MCF 10A (cell line): ENCODE results near the gene TNFAIP3. TPM values are rescaled to one million over a fixed set of nuclear protein-coding genes. Genes with fewer than 3 reads are reported as not detected.
A peak's percentile ranks its signal among the peaks of the same experiment; 100 is the strongest.

ENCODE experiments used
- BruUV-seq: library from RNA; stranded (reverse); fragments of 400-500 nt; replicated peaks from 2 replicates; lab custom pipeline; 2021; lab: Mats Ljungman, UMichigan
- CTCF ChIA-PET: fragments of 300-600 bp; sonication (Branson Sonifier 250); formaldehyde crosslinking; extraction: SDS; loops from one replicate; lab custom pipeline; 2021; ENCODE audit warnings: antibody characterized with exemption, inconsistent platforms; lab: Yijun Ruan, JAX
- POLR2A ChIA-PET: fragments of 300-600, 350-650 bp; sonication (Branson Sonifier 250); formaldehyde crosslinking; extraction: SDS; loops from one replicate; lab custom pipeline; 2020; ENCODE audit warnings: antibody characterized with exemption, inconsistent platforms; lab: Yijun Ruan, JAX
- DNase-seq: peaks from one replicate; pipeline ENCODE4 v3.0.0-alpha.2; 2018; ENCODE audit not compliant: unreplicated experiment
- H3K27ac Mint-ChIP-seq: one replicate; pipeline ENCODE4 v1.8.0; 2022; ENCODE audit warnings: mild to moderate bottlenecking, low read depth, mixed read lengths; ENCODE audit not compliant: unreplicated experiment
- H3K27me3 Mint-ChIP-seq: one replicate; pipeline ENCODE4 v1.8.0; 2022; ENCODE audit warnings: mixed read lengths; ENCODE audit not compliant: insufficient read depth, unreplicated experiment
- H3K36me3 Mint-ChIP-seq: one replicate; pipeline ENCODE4 v1.8.0; 2022; ENCODE audit warnings: mild to moderate bottlenecking, moderate library complexity, mixed read lengths; ENCODE audit not compliant: insufficient read depth, unreplicated experiment
- H3K4me1 Mint-ChIP-seq: one replicate; pipeline ENCODE4 v1.8.0; 2022; ENCODE audit warnings: mixed read lengths; ENCODE audit not compliant: insufficient read depth, unreplicated experiment
- H3K4me3 Mint-ChIP-seq: one replicate; pipeline ENCODE4 v1.8.0; 2022; ENCODE audit warnings: mild to moderate bottlenecking, moderate library complexity, mixed read lengths; ENCODE audit not compliant: unreplicated experiment
- H3K9me3 Mint-ChIP-seq: one replicate; pipeline ENCODE4 v1.8.0; 2022; ENCODE audit warnings: mixed read lengths; ENCODE audit not compliant: unreplicated experiment
- CTCF ChIP-seq: fragments of 200-600 bp; IDR thresholded peaks from one replicate; pipeline ENCODE4 v1.8.0; 2022; ENCODE audit warnings: antibody characterized with exemption, mild to moderate bottlenecking; ENCODE audit not compliant: unreplicated experiment
- intact Hi-C: fragments of 100-400 bp; cut with micrococcal nuclease; formaldehyde crosslinking; loops from 2 replicates; pipeline ENCODE4 v1.14.1; 2022
- total RNA-seq: library from RNA; stranded (reverse); gene quantifications from 2 replicates; pipeline ENCODE4 v1.2.3, GENCODE V29; 2022

Gene TNFAIP3
- total RNA-seq, 1 experiment from 2014 or later, result 52.8 TPM

GRCh38 chr6:137871291-137871690 lies 4.2 kb downstream of the TNFAIP3 start:
- intact Hi-C loops, result loop anchor here (5.0 kb wide), 1 partner anchor 236 kb away; the partner anchor contains the start of gene PERP
- ChIA-PET CTCF (interaction anchor here (0.7 to 7.3 kb wide), 14 partner anchors 10 to 165 kb away, joined by 3 to 112 read pairs (median 6); no protein-coding TSS in a partner anchor), POLR2A (interaction anchor here (0.7 to 10.3 kb wide), 30 partner anchors 9 to 822 kb away, joined by 3 to 127 read pairs (median 4); no protein-coding TSS in a partner anchor)
- TSS peak; percentile 20 for BruUV-seq
- Mint-ChIP-seq H3K4me1 (peaks cover 17% of the 10 kb centered on the region), H3K27ac (peak overlapping the region; percentile 78), H3K4me3 (peak overlapping the region; percentile 72), H3K36me3 (peaks cover 77% of the 10 kb centered on the region), H3K27me3 (no peaks in the 10 kb centered on the region), H3K9me3 (no peaks in the 10 kb centered on the region)
- TF ChIP-seq CTCF, result no peak
- peak; percentile 18 for DNase-seq

GRCh38 chr6:137871831-137872454 lies 4.9 kb downstream of the TNFAIP3 start:
- intact Hi-C loops, result loop anchor here (1.0 to 5.0 kb wide), 2 partner anchors 72 to 235 kb away; partner anchors contain the start of gene PERP

GRCh38 chr6:137872581-137873115 lies 5.6 kb downstream of the TNFAIP3 start:
- Mint-ChIP-seq H3K4me3 (peak overlapping the region; percentile 72), H3K27ac (peak overlapping the region; percentile 78), H3K4me1 (peaks cover 15% of the 10 kb centered on the region), H3K27me3 (no peaks in the 10 kb centered on the region), H3K9me3 (no peaks in the 10 kb centered on the region), H3K36me3 (peaks cover 90% of the 10 kb centered on the region)
- intact Hi-C loops, result loop anchor here (1.0 to 5.0 kb wide), 3 partner anchors 72 to 235 kb away; partner anchors contain the start of gene PERP
- ChIA-PET POLR2A (interaction anchor here (1.0 to 10.3 kb wide), 18 partner anchors 10 to 233 kb away, joined by 3 to 127 read pairs (median 9); no protein-coding TSS in a partner anchor), CTCF (interaction anchor here (0.7 to 7.3 kb wide), 12 partner anchors 23 to 166 kb away, joined by 3 to 112 read pairs (median 5); no protein-coding TSS in a partner anchor)
- DNase-seq, result no peak
- TSS peak; percentile 89 for BruUV-seq
- TF ChIP-seq CTCF, result no peak

More at GRCh38 chr6:137871831-137872454, 4.9 kb downstream of the TNFAIP3 start:
- DNase-seq, result peak; percentile 28
- peak overlapping the region; percentile 72 for H3K4me3 Mint-ChIP-seq
- no peaks in the 10 kb centered on the region for H3K27me3 Mint-ChIP-seq
- peaks cover 83% of the 10 kb centered on the region for H3K36me3 Mint-ChIP-seq
- no TSS peak for BruUV-seq
- no peak for TF ChIP-seq CTCF
- no peaks in the 10 kb centered on the region for H3K9me3 Mint-ChIP-seq
- ChIA-PET POLR2A (interaction anchor here (0.8 to 10.3 kb wide), 21 partner anchors 9 to 635 kb away, joined by 3 to 127 read pairs (median 5); no protein-coding TSS in a partner anchor), CTCF (interaction anchor here (0.7 to 7.3 kb wide), 15 partner anchors 9 to 237 kb away, joined by 3 to 112 read pairs (median 6); no protein-coding TSS in a partner anchor)
- peaks cover 15% of the 10 kb centered on the region for H3K4me1 Mint-ChIP-seq
- peak overlapping the region; percentile 78 for H3K27ac Mint-ChIP-seq
